ENCODE measurements around the gene KCNH6.

Gene KCNH6

GRCh38 chr17:63573634-63574033 lies 50.5 kb downstream of the KCNH6 start:
- H3K4me3 ChIP-seq (ENCODE audit: control insufficient read depth, low read depth, low read length), result no peak overlapping the region
- peak; percentile 46 for TF ChIP-seq CTCF (IDR thresholded peaks at IDR 0.05; ENCODE audit: control insufficient read depth, insufficient read depth, low read depth, low read length, missing control alignments)
- no peak for DNase-seq (ENCODE audit: low read depth)

- no peak for TF ChIP-seq CTCF (IDR thresholded peaks at IDR 0.05; ENCODE audit: control insufficient read depth, insufficient read depth, low read depth, low read length, missing control alignments)
- DNase-seq (ENCODE audit: low read depth), result no peak
- no peak overlapping the region for H3K4me3 ChIP-seq (ENCODE audit: control insufficient read depth, low read depth, low read length)
Observed at GRCh38 chr17:63578027-63578768, 55.0 kb downstream of the KCNH6 start.

GRCh38 chr17:63578769-63579111 lies 55.6 kb downstream of the KCNH6 start:
- TF ChIP-seq CTCF (IDR thresholded peaks at IDR 0.05; ENCODE audit: control insufficient read depth, insufficient read depth, low read depth, low read length, missing control alignments), result no peak
- DNase-seq (ENCODE audit: low read depth), result no peak
- H3K4me3 ChIP-seq (ENCODE audit: control insufficient read depth, low read depth, low read length), result no peak overlapping the region

GRCh38 chr17:63579633-63580032 lies 56.5 kb downstream of the KCNH6 start:
- TF ChIP-seq CTCF (IDR thresholded peaks at IDR 0.05; ENCODE audit: control insufficient read depth, insufficient read depth, low read depth, low read length, missing control alignments), result no peak
- no peak overlapping the region for H3K4me3 ChIP-seq (ENCODE audit: control insufficient read depth, low read depth, low read length)
- no peak for DNase-seq (ENCODE audit: low read depth)

- H3K4me3 ChIP-seq (ENCODE audit: control insufficient read depth, low read depth, low read length), result no peak overlapping the region
- DNase-seq (ENCODE audit: low read depth), result no peak
- TF ChIP-seq CTCF (IDR thresholded peaks at IDR 0.05; ENCODE audit: control insufficient read depth, insufficient read depth, low read depth, low read length, missing control alignments), result no peak
Observed at GRCh38 chr17:63587770-63588169, 64.6 kb downstream of the KCNH6 start.

- H3K4me3 ChIP-seq (ENCODE audit: control insufficient read depth, low read depth, low read length), result no peak overlapping the region
- no peak for TF ChIP-seq CTCF (IDR thresholded peaks at IDR 0.05; ENCODE audit: control insufficient read depth, insufficient read depth, low read depth, low read length, missing control alignments)
- no peak for DNase-seq (ENCODE audit: low read depth)
Observed at GRCh38 chr17:63588797-63589196, 65.6 kb downstream of the KCNH6 start.

All from AG09309 (cell line).